Caco-2 (cell line): ENCODE measurements around the gene C1orf198. TPM values are rescaled to one million over a fixed set of nuclear protein-coding genes. Genes with fewer than 3 reads are reported as not detected.
A peak's percentile ranks its signal among the peaks of the same experiment; 100 is the strongest.

ENCODE experiments used
- BruUV-seq: library from RNA; stranded (reverse); fragments of 400-500 nt; replicated peaks from 2 replicates; lab custom pipeline; 2021; lab: Mats Ljungman, UMichigan
- CTCF ChIA-PET: fragments of 300-600 bp; sonication (Branson Sonifier 250); formaldehyde crosslinking; loops from one replicate; lab custom pipeline; 2022; ENCODE audit warnings: antibody characterized with exemption; lab: Charles Lee
- POLR2A ChIA-PET: fragments of 300-600 bp; sonication (Branson Sonifier 250); formaldehyde crosslinking; loops from one replicate; lab custom pipeline; 2022; ENCODE audit warnings: antibody characterized with exemption; lab: Charles Lee
- DNase-seq, 2 experiments: peaks; one replicate each; pipeline versions ENCODE4 v3.0.0 to v3.0.0-alpha.2; 2020 to 2022
- H3K27me3 ChIP-seq: replicated peaks from 2 replicates; pipeline ENCODE4 v1.6.0; 2011; ENCODE audit warnings: low read length; ENCODE audit not compliant: control insufficient read depth, insufficient read depth
- H3K36me3 ChIP-seq: 2 replicates; pipeline ENCODE4 v1.5.1; 2011; ENCODE audit warnings: low read length; ENCODE audit not compliant: control insufficient read depth, insufficient read depth
- H3K4me1 ChIP-seq: fragments of 250-450 bp; sonication (Bioruptor Pico); 2 replicates; pipeline ENCODE4 v1.5.1; 2020; ENCODE audit warnings: mild to moderate bottlenecking
- H3K4me3 ChIP-seq: 2 replicates; pipeline ENCODE4 v1.5.1; 2011; ENCODE audit warnings: low read depth, mild to moderate bottlenecking, control low read depth, low read length
- H3K9me3 ChIP-seq: fragments of 250-450 bp; sonication (Bioruptor Pico); 2 replicates; pipeline ENCODE4 v1.5.1; 2020; ENCODE audit warnings: mild to moderate bottlenecking, moderate library complexity
- H3K27ac Mint-ChIP-seq: one replicate; pipeline ENCODE4 v1.8.0; 2022; ENCODE audit warnings: mixed read lengths; ENCODE audit not compliant: unreplicated experiment
- H3K27me3 Mint-ChIP-seq: one replicate; pipeline ENCODE4 v1.8.0; 2022; ENCODE audit warnings: mixed read lengths; ENCODE audit not compliant: insufficient read depth, unreplicated experiment
- H3K36me3 Mint-ChIP-seq: one replicate; pipeline ENCODE4 v1.8.0; 2022; ENCODE audit warnings: mild to moderate bottlenecking, mixed read lengths; ENCODE audit not compliant: insufficient read depth, unreplicated experiment
- H3K4me1 Mint-ChIP-seq: one replicate; pipeline ENCODE4 v1.8.0; 2022; ENCODE audit warnings: low read depth, mixed read lengths; ENCODE audit not compliant: unreplicated experiment
- H3K4me3 Mint-ChIP-seq: one replicate; pipeline ENCODE4 v1.8.0; 2022; ENCODE audit warnings: mild to moderate bottlenecking, moderate library complexity, mixed read lengths; ENCODE audit not compliant: unreplicated experiment
- H3K9me3 Mint-ChIP-seq: one replicate; pipeline ENCODE4 v1.8.0; 2022; ENCODE audit warnings: mixed read lengths; ENCODE audit not compliant: unreplicated experiment
- intact Hi-C: fragments of 100-400 bp; cut with micrococcal nuclease; formaldehyde crosslinking; loops from one replicate; pipeline ENCODE4 v1.10.0; 2022; ENCODE audit not compliant: unreplicated experiment
- total RNA-seq: library from RNA; stranded (reverse); gene quantifications from 2 replicates; pipeline ENCODE4 v1.2.3, GENCODE V29; 2022
- TF ChIP-seq, protein P1 (sequence below), 2 experiments: fragments of 200-600 bp in 1 of 2; IDR thresholded peaks; 1 replicate in 1 of 2; 2 replicates in 1 of 2; pipeline versions ENCODE4 v1.5.1 to v1.8.0; 2011 to 2022; ENCODE audit warnings: antibody characterized with exemption in 1 of 2, control low read depth in 1 of 2, inconsistent platforms in 1 of 2, low read depth in 1 of 2, low read length in 1 of 2, mild to moderate bottlenecking in 1 of 2, moderate library complexity in 1 of 2; ENCODE audit not compliant: insufficient read depth in 1 of 2, severe bottlenecking in 1 of 2, unreplicated experiment in 1 of 2

Gene C1orf198
- total RNA-seq, 1 experiment from 2014 or later: 92.2 TPM

DNA sequence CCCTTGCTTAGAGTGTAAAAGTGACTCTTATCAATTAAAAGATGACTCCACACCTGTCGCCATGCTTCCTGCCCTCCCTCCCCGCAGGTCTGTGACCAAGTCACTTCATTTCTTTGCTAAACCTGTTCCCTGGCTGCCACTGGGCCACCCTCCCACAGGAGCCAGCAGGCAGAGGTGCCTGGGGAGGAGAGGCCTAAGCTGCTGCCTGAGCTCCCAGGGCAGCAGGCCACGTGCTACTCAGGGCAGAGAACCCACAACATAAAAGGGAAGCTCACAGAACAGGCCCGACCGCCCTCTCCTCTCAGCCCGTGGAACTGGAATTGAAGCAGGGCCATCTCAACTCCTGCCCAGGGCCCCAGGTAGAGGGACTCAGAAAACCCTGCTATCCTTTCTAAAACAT lies 4.9 kb downstream of the C1orf198 start:
- Mint-ChIP-seq H3K4me1 (peaks cover 52% of the 10 kb centered on the region), H3K4me3 (peak overlapping the region; percentile 58), H3K36me3 (peaks cover 57% of the 10 kb centered on the region), H3K9me3 (no peaks in the 10 kb centered on the region), H3K27ac (peak overlapping the region; percentile 69), H3K27me3 (no peaks in the 10 kb centered on the region)
- ChIA-PET POLR2A (no interaction called here), CTCF (interaction anchor here (0.8 to 1.5 kb wide), 3 partner anchors 54 to 116 kb away, joined by 4 to 5 read pairs (median 4); partner anchors contain the start of genes ARV1 and TTC13)
- intact Hi-C loops: loop anchor here (1.0 to 10.0 kb wide), 2 partner anchors 65 to 351 kb away; no protein-coding TSS in a partner anchor
- peak; percentile 79 to 81 for DNase-seq
- Histone ChIP-seq H3K36me3 (no peaks in the 10 kb centered on the region; the same call in 1 of the 2 replicates), H3K4me1 (peaks cover 38% of the 10 kb centered on the region), H3K27me3 (no peaks in the 10 kb centered on the region), H3K9me3 (no peaks in the 10 kb centered on the region), H3K4me3 (no peak overlapping the region)
- no TSS peak for BruUV-seq
- TF ChIP-seq, protein P1, sequence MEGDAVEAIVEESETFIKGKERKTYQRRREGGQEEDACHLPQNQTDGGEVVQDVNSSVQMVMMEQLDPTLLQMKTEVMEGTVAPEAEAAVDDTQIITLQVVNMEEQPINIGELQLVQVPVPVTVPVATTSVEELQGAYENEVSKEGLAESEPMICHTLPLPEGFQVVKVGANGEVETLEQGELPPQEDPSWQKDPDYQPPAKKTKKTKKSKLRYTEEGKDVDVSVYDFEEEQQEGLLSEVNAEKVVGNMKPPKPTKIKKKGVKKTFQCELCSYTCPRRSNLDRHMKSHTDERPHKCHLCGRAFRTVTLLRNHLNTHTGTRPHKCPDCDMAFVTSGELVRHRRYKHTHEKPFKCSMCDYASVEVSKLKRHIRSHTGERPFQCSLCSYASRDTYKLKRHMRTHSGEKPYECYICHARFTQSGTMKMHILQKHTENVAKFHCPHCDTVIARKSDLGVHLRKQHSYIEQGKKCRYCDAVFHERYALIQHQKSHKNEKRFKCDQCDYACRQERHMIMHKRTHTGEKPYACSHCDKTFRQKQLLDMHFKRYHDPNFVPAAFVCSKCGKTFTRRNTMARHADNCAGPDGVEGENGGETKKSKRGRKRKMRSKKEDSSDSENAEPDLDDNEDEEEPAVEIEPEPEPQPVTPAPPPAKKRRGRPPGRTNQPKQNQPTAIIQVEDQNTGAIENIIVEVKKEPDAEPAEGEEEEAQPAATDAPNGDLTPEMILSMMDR (IDR thresholded peaks at IDR 0.05; ENCODE audit: insufficient read depth in 1 of 2, low read depth in 1 of 2, low read length in 1 of 2, severe bottlenecking in 1 of 2, unreplicated experiment in 1 of 2): no peak

DNA sequence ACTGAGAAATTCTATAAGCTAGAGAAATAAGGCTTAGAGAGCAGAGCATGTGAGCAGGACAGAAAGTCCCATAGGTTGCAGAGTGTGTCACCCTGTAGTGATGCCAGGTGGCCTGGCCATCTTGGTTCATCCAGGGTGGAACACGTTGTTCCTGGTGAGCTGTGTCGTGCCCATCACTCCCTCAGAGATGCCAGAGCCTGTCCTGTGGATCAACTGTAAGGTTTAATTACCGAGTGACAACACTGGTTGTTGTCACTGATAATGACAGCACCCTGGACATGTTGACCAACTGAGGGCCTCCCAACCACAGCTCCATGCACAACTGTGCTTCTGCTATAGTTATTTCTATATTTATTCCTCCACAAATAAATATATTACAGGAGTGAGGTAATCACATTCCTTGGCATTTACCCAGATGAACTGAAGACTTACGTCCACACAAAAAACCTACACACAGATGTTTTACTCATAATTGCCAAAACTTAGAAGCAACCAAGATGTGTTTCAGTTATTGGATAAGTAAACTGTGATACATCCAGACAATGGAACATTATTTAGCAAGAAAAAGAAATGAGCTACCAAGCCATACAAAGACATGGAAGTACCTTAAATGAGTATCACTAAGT lies 6.2 kb downstream of the C1orf198 start:
- DNase-seq: no peak
- Histone ChIP-seq H3K4me3 (no peak overlapping the region), H3K27me3 (no peaks in the 10 kb centered on the region), H3K36me3 (no peaks in the 10 kb centered on the region; the same call in 1 of the 2 replicates), H3K4me1 (peaks cover 46% of the 10 kb centered on the region), H3K9me3 (no peaks in the 10 kb centered on the region)
- H3K4me3 Mint-ChIP-seq: no peak overlapping the region
- peaks cover 50% of the 10 kb centered on the region for H3K4me1 Mint-ChIP-seq
- H3K9me3 Mint-ChIP-seq: peaks cover under 1% of the 10 kb centered on the region
- peaks cover 59% of the 10 kb centered on the region for H3K36me3 Mint-ChIP-seq
- CTCF ChIA-PET: no interaction called here
- no peaks in the 10 kb centered on the region for H3K27me3 Mint-ChIP-seq
- intact Hi-C loops: loop anchor here (10.0 kb wide), 1 partner anchor 353 kb away; no protein-coding TSS in a partner anchor
- no peak overlapping the region for H3K27ac Mint-ChIP-seq
- BruUV-seq: no TSS peak
- POLR2A ChIA-PET: no interaction called here
- TF ChIP-seq, protein P1 (IDR thresholded peaks at IDR 0.05; ENCODE audit: insufficient read depth in 1 of 2, low read depth in 1 of 2, low read length in 1 of 2, severe bottlenecking in 1 of 2, unreplicated experiment in 1 of 2): no peak

DNA sequence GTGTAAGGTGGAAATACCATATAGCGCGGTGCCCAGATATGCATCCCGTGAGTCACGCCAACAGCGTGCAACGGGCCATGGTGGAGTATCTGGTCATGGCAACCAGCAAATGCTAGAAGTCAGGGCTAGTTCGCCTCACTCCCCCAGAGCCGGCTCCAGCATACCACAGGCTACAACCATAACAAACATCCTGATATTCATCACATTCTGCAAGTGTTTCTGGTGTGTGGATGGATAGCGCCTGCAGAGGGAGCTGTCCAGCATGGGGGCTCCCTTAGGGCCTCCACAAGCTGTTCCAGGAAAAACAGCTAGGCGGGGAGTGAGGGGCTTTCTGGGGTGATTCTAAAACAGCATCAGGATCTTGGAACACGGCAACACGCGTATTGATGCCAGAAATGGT lies 6.8 kb downstream of the C1orf198 start:
- H3K4me3 Mint-ChIP-seq: no peak overlapping the region
- peaks cover 59% of the 10 kb centered on the region for H3K36me3 Mint-ChIP-seq
- TF ChIP-seq, protein P1 (IDR thresholded peaks at IDR 0.05; ENCODE audit: insufficient read depth in 1 of 2, low read depth in 1 of 2, low read length in 1 of 2, severe bottlenecking in 1 of 2, unreplicated experiment in 1 of 2): no peak
- no peak overlapping the region for H3K4me3 ChIP-seq
- no peaks in the 10 kb centered on the region for H3K9me3 ChIP-seq
- H3K27me3 Mint-ChIP-seq: no peaks in the 10 kb centered on the region
- H3K9me3 Mint-ChIP-seq: peaks cover 7% of the 10 kb centered on the region
- BruUV-seq: no TSS peak
- no peaks in the 10 kb centered on the region; the same call in 1 of the 2 replicates for H3K36me3 ChIP-seq
- ChIA-PET POLR2A (no interaction called here), CTCF (no interaction called here)
- peaks cover 44% of the 10 kb centered on the region for H3K4me1 Mint-ChIP-seq
- intact Hi-C loops: loop anchor here (10.0 kb wide), 1 partner anchor 353 kb away; no protein-coding TSS in a partner anchor
- peaks cover 43% of the 10 kb centered on the region for H3K4me1 ChIP-seq
- no peak for DNase-seq
- H3K27me3 ChIP-seq: no peaks in the 10 kb centered on the region
- no peak overlapping the region for H3K27ac Mint-ChIP-seq
